Lower leg skin (tissue), 4 donors: ENCODE measurements around the gene C19orf12. TPM values are rescaled to one million over a fixed set of nuclear protein-coding genes. Genes with fewer than 3 reads are reported as not detected.

Experiments used
- DNase-seq, 2 donors: peaks; one replicate each; pipeline ENCODE4 v3.0.0-alpha.2; 2019; ENCODE audit warnings: low spot score in 2 of 2
- H3K4me3 ChIP-seq: fragments of 200-600 bp; sonication (generic); 2 replicates; pipeline ENCODE4 v1.5.1; 2017; ENCODE audit warnings: mild to moderate bottlenecking, low read depth; ENCODE audit not compliant: poor library complexity, severe bottlenecking
- CTCF ChIP-seq, 3 donors: fragments of 450-650 bp; IDR thresholded peaks; one replicate each; pipeline ENCODE4 v1.5.1; 2016; ENCODE audit warnings: antibody characterized with exemption in 3 of 3, mild to moderate bottlenecking in 3 of 3, moderate library complexity in 2 of 3
- POLR2A ChIP-seq, 2 donors: fragments of 450-650 bp; IDR thresholded peaks; one replicate each; pipeline ENCODE4 v1.6.1; 2016 to 2017; ENCODE audit warnings: antibody characterized with exemption in 2 of 2, mild to moderate bottlenecking in 1 of 2, moderate library complexity in 1 of 2
- WGBS, 2 donors: methylation state at CpG; one replicate each; pipeline ENCODE4 v1.1.5; 2018; 5-methylcytosine and 5-hydroxymethylcytosine counted together
- intact Hi-C: fragments of 100-400 bp; cut with DNase I; formaldehyde crosslinking; loops from one replicate; pipeline ENCODE4 v1.15.0; 2023; ENCODE audit warnings: low total_unique reads
- total RNA-seq, 4 donors: library from RNA; depleted of rRNA; stranded (reverse); fragments of >200 nt; gene quantifications; one replicate each; pipeline ENCODE4 v1.1.0, GENCODE V29; 2016

Gene C19orf12
- total RNA-seq, 4 donors from 2014 or later: 20.6 to 32.3 (median 26.0) TPM

GRCh38 chr19:29743681-29744080, 28.6 kb upstream of the C19orf12 start:
- TF ChIP-seq CTCF (IDR thresholded peaks at IDR 0.05): no peak
- TF ChIP-seq POLR2A (IDR thresholded peaks at IDR 0.05): no peak
- no peak for DNase-seq
- intact Hi-C loops: no loop called here
- no peak overlapping the region for H3K4me3 ChIP-seq

GRCh38 chr19:29741776-29742175, 26.7 kb upstream of the C19orf12 start:
- H3K4me3 ChIP-seq: no peak overlapping the region
- TF ChIP-seq POLR2A (IDR thresholded peaks at IDR 0.05) (no peak), CTCF (IDR thresholded peaks at IDR 0.05) (no peak)
- DNase-seq: no peak
- WGBS, 2 donors: 42 to 47% methylated on average over 5 of the region's 5 CpGs
- intact Hi-C loops: no loop called here

GRCh38 chr19:29741226-29741625, 26.2 kb upstream of the C19orf12 start:
- intact Hi-C loops: no loop called here
- DNase-seq: no peak
- TF ChIP-seq POLR2A (IDR thresholded peaks at IDR 0.05) (no peak), CTCF (IDR thresholded peaks at IDR 0.05) (no peak)
- WGBS, 2 donors: 88 to 91% methylated on average over 6 to 10 of the region's 10 CpGs
- no peak overlapping the region for H3K4me3 ChIP-seq

- no peak for TF ChIP-seq CTCF (IDR thresholded peaks at IDR 0.05)
- TF ChIP-seq POLR2A (IDR thresholded peaks at IDR 0.05): no peak
- intact Hi-C loops: no loop called here
- no peak overlapping the region for H3K4me3 ChIP-seq
- 82 to 87% methylated on average over 9 to 11 of the region's 11 CpGs for WGBS, 2 donors
- no peak for DNase-seq
Measured at GRCh38 chr19:29737461-29738000, 22.5 kb upstream of the C19orf12 start.

GRCh38 chr19:29735829-29736228, 20.8 kb upstream of the C19orf12 start:
- WGBS, 2 donors: 57 to 75% methylated on average over 5 of the region's 5 CpGs
- H3K4me3 ChIP-seq: no peak overlapping the region
- DNase-seq: no peak
- intact Hi-C loops: no loop called here
- TF ChIP-seq CTCF (IDR thresholded peaks at IDR 0.05) (no peak), POLR2A (IDR thresholded peaks at IDR 0.05) (no peak)

- H3K4me3 ChIP-seq: no peak overlapping the region
- intact Hi-C loops: no loop called here
- no peak for DNase-seq
- no peak for TF ChIP-seq CTCF (IDR thresholded peaks at IDR 0.05)
- TF ChIP-seq POLR2A (IDR thresholded peaks at IDR 0.05): no peak
- 90 to 94% methylated on average over 13 of the region's 13 CpGs for WGBS, 2 donors
Measured at GRCh38 chr19:29731331-29731850, 16.3 kb upstream of the C19orf12 start.
